ENCODE data around the gene GRIN1.

DNA sequence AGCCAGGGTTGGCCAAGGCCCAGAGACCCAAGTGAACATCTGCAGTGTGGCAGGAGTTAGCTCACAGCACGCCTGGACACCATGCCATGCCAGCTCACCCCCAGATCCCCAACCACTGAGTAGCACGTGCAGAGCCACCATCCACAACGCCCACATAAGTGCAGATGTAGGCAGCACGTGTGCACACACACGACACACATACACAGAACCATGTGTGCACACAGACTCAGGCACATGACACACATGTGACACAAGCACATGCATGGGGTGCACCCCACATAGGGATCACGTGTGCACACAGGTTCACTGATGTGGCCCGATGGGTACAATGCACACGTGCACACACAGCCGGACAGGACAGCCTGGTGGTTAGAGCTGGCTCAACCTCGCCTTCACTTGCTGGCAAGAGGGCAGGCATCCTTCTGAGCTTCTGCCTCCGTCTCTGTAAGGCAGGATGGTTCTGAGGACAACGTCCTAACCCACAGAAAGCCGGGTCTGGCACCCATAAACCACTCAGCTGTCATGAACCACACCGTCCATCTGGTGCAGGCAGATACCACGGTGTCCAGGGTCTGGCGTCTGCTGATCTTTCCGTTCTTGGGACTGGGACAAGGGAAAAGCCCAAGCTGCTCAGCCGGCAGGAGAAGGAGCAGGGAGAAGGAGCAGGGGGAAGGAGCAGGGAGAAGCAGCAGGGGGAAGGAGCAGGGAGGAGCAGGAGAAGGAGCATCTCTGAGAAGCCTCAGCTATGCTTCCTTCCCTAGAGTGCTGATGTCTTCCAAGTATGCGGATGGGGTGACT is 18.9 kb downstream of the GRIN1 start:
- TF ChIP-seq, protein P1, sequence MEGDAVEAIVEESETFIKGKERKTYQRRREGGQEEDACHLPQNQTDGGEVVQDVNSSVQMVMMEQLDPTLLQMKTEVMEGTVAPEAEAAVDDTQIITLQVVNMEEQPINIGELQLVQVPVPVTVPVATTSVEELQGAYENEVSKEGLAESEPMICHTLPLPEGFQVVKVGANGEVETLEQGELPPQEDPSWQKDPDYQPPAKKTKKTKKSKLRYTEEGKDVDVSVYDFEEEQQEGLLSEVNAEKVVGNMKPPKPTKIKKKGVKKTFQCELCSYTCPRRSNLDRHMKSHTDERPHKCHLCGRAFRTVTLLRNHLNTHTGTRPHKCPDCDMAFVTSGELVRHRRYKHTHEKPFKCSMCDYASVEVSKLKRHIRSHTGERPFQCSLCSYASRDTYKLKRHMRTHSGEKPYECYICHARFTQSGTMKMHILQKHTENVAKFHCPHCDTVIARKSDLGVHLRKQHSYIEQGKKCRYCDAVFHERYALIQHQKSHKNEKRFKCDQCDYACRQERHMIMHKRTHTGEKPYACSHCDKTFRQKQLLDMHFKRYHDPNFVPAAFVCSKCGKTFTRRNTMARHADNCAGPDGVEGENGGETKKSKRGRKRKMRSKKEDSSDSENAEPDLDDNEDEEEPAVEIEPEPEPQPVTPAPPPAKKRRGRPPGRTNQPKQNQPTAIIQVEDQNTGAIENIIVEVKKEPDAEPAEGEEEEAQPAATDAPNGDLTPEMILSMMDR (conservative IDR thresholded peaks at IDR 0.05; ENCODE audit: low read depth, low read length), result no peak
- no peak for TF ChIP-seq EZH2 (IDR thresholded peaks at IDR 0.05; ENCODE audit: borderline replicate concordance, low read depth, low read length, poor library complexity, severe bottlenecking)

Data from A673 (cell line).